OCI-LY3 (cell line): Measurements from ENCODE around the gene RAB19.

ENCODE experiments used
- H2AFZ ChIP-seq: fragments of 200-600, 300-600 bp; shearing (Covaris generic); 2 replicates; pipeline ENCODE4 v1.6.0; 2014; ENCODE audit warnings: antibody characterized with exemption, low read depth, low read length
- H3K27ac ChIP-seq: fragments of 200-600, 300-600 bp; sonication (generic); 2 replicates; pipeline ENCODE4 v1.5.1; 2014; ENCODE audit warnings: mild to moderate bottlenecking, low read length, moderate library complexity, mixed read lengths
- H3K27me3 ChIP-seq: fragments of 200-600, 300-600 bp; sonication (generic); 2 replicates; pipeline ENCODE4 v1.6.1; 2014; ENCODE audit warnings: low read depth, low read length, mixed read lengths
- H3K36me3 ChIP-seq: fragments of 200-600, 300-600 bp; sonication (generic); replicated peaks from 2 replicates; pipeline ENCODE3; 2014; ENCODE audit warnings: low read depth, low read length, mixed read lengths
- H3K4me1 ChIP-seq: fragments of 300-600, 200-600 bp; sonication (generic); 2 replicates; pipeline ENCODE4 v1.6.1; 2014; ENCODE audit warnings: low read length, mixed read lengths
- H3K4me2 ChIP-seq: fragments of 200-600, 300-600 bp; sonication (generic); 2 replicates; pipeline ENCODE4 v1.6.1; 2014; ENCODE audit warnings: low read length, mixed read lengths
- H3K4me3 ChIP-seq: fragments of 300-600, 200-600 bp; sonication (generic); 2 replicates; pipeline ENCODE4 v1.5.1; 2014; ENCODE audit warnings: antibody characterized with exemption, mild to moderate bottlenecking, low read length, moderate library complexity
- H3K79me2 ChIP-seq: fragments of 300-600, 200-600 bp; shearing (Covaris generic); 2 replicates; pipeline ENCODE4 v1.6.1; 2014; ENCODE audit warnings: mild to moderate bottlenecking, low read length, mixed read lengths
- H3K9ac ChIP-seq: fragments of 300-600, 200-600 bp; shearing (Covaris generic); 2 replicates; pipeline ENCODE4 v1.6.0; 2014; ENCODE audit warnings: mild to moderate bottlenecking, low read length, moderate library complexity
- H3K9me3 ChIP-seq: fragments of 200-600, 300-600 bp; shearing (Covaris generic); 2 replicates; pipeline ENCODE4 v1.6.1; 2014; ENCODE audit warnings: low read length, mixed read lengths; ENCODE audit not compliant: insufficient read depth
- H4K20me1 ChIP-seq: fragments of 200-600, 300-600 bp; sonication (generic); 2 replicates; pipeline ENCODE4 v1.6.1; 2016; ENCODE audit warnings: low read length, mixed read lengths; ENCODE audit not compliant: insufficient read depth
- CTCF ChIP-seq: fragments of 200-600, 300-600 bp; sonication (generic); IDR thresholded peaks from 2 replicates; pipeline ENCODE4 v1.5.1; 2014; ENCODE audit warnings: antibody characterized with exemption, low read length, low read depth
- EZH2phosphoT487 ChIP-seq: fragments of 200-600 bp; shearing (Covaris generic); IDR thresholded peaks from 2 replicates; pipeline ENCODE4 v1.6.1; 2018; ENCODE audit warnings: antibody characterized with exemption, mixed run types, low read depth

Gene RAB19

GRCh38 chr7:140403878-140404564 lies at the start of gene RAB19:
Gene RAB19 (plus strand): TSS chr7:140404058. CDS start chr7:140407647, 3,589 bp downstream.
- Histone ChIP-seq H3K9me3 (no peaks in the 10 kb centered on the region), H3K36me3 (no peaks in the 10 kb centered on the region), H4K20me1 (no peaks in the 10 kb centered on the region), H3K27ac (no peak within 1 kb of the TSS), H3K4me3 (peak within 1 kb of the TSS; percentile 76), H3K79me2 (no peaks in the 10 kb centered on the region), H3K4me1 (peaks cover 10% of the 10 kb centered on the region), H3K27me3 (peaks cover 40% of the 10 kb centered on the region), H3K9ac (peak within 1 kb of the TSS; percentile 9; the same call in 1 of the 2 replicates), H3K4me2 (peak within 1 kb of the TSS; percentile 84), H2AFZ (peak within 1 kb of the TSS; percentile 79)
- TF ChIP-seq CTCF (no peak), EZH2phosphoT487 (no peak)

GRCh38 chr7:140358024-140358411 lies 45.8 kb upstream of the RAB19 start:
- Histone ChIP-seq H4K20me1 (no peaks in the 10 kb centered on the region), H3K4me2 (no peak overlapping the region), H3K27ac (no peak overlapping the region), H3K27me3 (no peaks in the 10 kb centered on the region), H3K4me1 (peaks cover 16% of the 10 kb centered on the region), H2AFZ (no peak overlapping the region), H3K36me3 (peaks cover 3% of the 10 kb centered on the region), H3K9ac (no peak overlapping the region), H3K4me3 (no peak overlapping the region), H3K79me2 (no peaks in the 10 kb centered on the region), H3K9me3 (no peaks in the 10 kb centered on the region)
- no peak for TF ChIP-seq CTCF
- no peak for TF ChIP-seq EZH2phosphoT487

GRCh38 chr7:140358412-140359051 lies 45.3 kb upstream of the RAB19 start:
- H3K27me3 ChIP-seq = no peaks in the 10 kb centered on the region
- TF ChIP-seq EZH2phosphoT487 (no peak), CTCF (no peak)
- peaks cover 16% of the 10 kb centered on the region for H3K4me1 ChIP-seq
- H3K79me2 ChIP-seq = no peaks in the 10 kb centered on the region
- no peak overlapping the region for H3K27ac ChIP-seq
- peak overlapping the region; percentile 72 for H3K4me2 ChIP-seq
- peak overlapping the region; percentile 61; the same call in 1 of the 2 replicates for H3K4me3 ChIP-seq
- no peak overlapping the region for H2AFZ ChIP-seq
- peaks cover 3% of the 10 kb centered on the region for H3K36me3 ChIP-seq
- no peak overlapping the region for H3K9ac ChIP-seq
- H3K9me3 ChIP-seq = no peaks in the 10 kb centered on the region
- H4K20me1 ChIP-seq = no peaks in the 10 kb centered on the region

GRCh38 chr7:140360697-140361229 lies 43.1 kb upstream of the RAB19 start:
- H2AFZ ChIP-seq = no peak overlapping the region
- peaks cover 16% of the 10 kb centered on the region for H3K4me1 ChIP-seq
- H3K9me3 ChIP-seq = no peaks in the 10 kb centered on the region
- TF ChIP-seq EZH2phosphoT487 = no peak
- no peak for TF ChIP-seq CTCF
- no peak overlapping the region for H3K9ac ChIP-seq
- H3K27me3 ChIP-seq = no peaks in the 10 kb centered on the region
- H3K79me2 ChIP-seq = no peaks in the 10 kb centered on the region
- no peaks in the 10 kb centered on the region for H4K20me1 ChIP-seq
- no peak overlapping the region for H3K4me3 ChIP-seq
- no peak overlapping the region for H3K27ac ChIP-seq
- H3K36me3 ChIP-seq = peaks cover 3% of the 10 kb centered on the region
- H3K4me2 ChIP-seq = no peak overlapping the region
